GDM1 (cell line): ENCODE data around the gene HSD11B1L.

Experiments used
- DNase-seq: peaks from one replicate; lab custom pipeline; 2025; lab: John Stamatoyannopoulos, UW

HSD11B1L gene

DNA sequence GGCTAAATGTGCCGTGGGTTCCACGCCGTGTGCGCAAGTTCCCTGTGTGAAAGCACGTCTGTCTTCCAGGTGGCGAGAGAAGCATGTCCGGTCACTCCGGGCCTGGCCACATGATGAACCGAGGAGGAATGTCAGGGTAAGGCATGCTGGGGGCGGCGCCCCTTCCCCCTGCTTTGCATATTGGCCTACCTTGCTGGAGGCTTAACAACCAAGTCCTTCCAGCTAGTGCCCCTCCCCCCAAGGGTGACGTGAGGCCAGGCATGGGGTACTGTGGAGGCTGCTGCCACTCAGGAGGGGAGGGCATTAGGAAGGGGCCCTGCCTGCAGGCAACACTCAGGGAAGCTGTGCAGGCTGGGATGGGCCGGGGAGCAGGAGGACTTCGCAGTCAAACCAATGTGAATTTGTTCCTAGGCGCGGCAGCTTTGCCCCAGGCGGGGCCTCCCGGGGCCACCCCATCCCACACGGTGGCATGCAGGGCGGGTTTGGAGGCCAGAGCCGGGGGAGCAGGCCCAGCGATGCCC lies 13.0 kb upstream of the HSD11B1L start:
- DNase-seq: no peak

DNA sequence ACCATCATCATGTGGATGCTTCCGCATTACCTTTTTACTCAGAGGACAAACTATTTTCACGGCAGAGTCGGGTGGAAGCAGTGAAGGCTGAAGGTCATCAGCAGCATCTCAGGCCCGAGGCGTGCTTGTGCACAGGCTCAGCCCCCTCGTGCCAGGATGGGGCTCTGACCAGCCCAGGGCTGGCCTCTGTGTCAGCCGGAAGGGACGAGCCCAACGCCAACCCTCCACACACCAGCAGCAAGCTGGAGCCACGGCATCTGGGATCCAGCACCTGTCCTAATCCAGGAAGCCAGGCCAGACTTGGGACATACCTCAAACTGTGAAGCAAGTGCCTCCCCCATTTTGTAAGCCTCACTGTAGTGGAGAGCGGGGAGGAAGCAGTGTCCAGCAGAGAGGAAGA lies 11.6 kb upstream of the HSD11B1L start:
- no peak for DNase-seq

DNA sequence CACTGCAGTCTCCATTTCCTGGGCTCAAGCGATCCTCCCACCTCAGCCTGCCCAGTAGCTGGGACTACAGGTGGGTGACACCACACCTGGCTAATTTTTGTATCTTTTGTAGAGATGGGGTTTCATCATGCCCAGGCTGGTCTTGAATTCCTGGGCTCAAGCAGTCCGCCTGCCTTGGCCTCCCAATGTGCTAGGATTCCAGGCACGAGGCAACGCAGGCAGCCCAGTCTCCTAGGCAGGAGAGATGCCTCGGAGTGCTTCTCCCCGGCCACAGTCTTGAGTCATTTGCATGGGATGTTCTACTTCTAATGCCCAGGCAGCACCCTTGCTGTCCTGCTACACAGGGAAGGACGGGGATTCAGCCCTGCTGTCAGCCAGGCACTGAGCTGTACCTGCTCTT lies 9.2 kb upstream of the HSD11B1L start:
- no peak for DNase-seq

DNA sequence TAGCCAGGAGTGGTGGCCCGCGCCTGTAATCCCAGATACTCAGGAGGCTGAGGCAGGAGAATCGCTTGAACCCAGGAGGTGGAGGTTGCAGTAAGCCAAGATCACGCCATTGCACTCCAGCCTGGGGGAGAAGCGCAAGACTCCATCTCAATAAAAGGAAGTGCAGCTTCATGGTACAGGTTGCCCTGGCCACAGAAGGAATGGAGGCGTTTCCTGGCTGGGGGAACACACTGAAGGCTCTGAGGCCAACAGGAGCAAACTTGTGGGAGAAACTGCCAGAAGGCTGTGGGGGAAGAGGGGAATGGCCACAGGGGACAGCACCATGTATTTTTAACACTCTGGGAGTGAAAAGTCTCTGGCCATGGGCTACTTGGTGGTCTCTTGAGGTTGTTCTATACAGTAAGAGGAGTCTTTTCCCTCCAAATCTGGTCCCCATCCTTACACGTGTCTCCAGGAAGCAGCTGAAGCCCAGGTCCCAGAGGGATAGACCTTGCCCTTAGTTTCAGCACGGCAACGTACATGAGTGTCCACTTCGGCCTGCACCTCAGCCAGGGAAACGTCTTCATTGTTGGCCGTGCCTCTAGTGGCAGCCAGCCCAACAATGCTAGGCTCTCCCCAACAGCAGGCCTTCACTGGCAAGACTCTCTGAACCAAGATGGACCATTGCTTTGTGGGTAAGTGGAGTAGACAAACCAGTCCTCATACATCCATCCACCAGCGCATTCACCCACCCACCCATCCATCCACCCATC lies 7.9 kb upstream of the HSD11B1L start:
- DNase-seq: no peak

DNA sequence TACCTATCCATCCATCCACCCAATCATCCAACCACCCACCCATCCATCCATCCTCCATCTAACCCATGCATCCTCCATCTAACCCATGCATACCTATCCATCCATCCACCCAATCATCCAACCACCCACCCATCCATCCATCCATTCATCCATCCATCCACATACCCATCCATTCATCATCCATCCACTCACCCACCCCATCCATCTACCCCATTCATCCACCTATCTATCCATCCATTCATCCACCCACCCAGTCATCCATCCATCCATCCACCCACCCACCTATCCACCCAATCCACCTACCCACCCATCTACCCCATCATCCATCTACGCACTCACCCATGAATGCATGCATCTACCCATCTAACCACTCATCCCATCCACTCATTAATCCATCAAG lies 7.1 kb upstream of the HSD11B1L start:
- DNase-seq: no peak

DNA sequence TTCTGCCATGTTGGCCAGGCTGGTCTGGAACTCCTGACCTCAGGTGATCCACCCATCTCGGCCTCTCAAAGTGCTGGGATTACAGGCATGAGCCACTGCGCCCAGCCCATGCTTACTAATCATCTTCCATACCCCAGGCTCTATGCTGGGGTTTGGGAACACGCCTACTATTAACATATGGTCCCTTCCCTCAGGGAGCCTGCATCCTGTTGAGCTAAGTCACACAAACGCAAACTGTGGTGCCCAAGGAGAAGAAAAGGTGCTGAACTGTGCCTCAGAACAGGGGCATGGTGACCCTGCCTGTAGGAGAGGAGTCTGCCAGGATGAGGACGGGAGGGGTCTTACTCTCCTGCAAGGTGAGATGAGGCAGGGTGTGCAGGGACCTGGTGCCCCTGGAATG lies 6.1 kb upstream of the HSD11B1L start:
- DNase-seq: no peak

DNA sequence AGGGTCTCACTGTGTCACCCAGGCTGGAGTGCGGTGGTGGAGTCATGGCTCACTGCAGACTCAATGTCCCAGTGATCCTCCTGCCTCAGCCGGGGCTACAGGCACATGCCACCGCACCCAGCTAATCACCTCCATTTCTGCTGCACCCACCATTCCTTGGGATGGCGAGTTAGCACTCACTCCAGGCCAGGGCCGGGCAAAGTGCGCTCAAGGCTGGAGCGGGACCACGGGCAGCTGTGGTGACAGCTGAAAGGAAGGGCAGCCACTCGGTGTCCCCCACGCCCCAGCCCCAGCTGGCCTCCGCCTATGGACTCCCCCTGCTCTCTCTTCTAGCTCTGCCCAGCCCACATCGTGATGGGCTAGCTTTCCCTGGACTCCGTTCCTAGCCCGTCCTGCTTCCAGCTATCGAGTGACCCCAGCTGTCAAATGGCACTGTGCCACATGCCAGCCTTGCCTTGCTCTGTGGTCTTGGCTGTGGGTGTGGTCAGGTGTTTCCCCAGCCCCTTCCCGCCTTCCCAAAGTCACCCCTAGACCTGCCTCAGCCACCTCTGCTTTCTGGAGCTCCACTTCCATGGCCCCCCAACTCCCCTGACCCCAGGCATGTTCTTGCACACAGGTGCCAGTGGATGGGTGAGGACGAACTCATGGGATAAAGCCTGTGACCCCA lies 4.6 kb upstream of the HSD11B1L start:
- no peak for DNase-seq

DNA sequence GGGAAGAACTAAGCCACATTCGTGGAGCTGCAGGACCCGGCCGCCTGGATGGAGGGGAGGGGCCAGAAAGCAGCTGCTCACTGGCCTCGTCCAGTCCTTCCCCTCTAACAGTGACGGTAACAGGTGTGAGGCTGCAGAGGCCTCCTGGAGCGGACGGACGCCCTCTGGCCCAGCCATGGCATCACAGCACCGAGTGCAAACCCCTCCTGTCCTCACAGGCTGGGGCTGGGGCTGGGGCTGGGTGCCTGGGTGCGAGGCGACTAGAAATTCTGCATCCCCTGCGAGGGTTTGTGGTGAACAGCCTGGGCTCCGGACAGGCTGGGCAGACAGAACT lies 4.1 kb upstream of the HSD11B1L start:
- no peak for DNase-seq

DNA sequence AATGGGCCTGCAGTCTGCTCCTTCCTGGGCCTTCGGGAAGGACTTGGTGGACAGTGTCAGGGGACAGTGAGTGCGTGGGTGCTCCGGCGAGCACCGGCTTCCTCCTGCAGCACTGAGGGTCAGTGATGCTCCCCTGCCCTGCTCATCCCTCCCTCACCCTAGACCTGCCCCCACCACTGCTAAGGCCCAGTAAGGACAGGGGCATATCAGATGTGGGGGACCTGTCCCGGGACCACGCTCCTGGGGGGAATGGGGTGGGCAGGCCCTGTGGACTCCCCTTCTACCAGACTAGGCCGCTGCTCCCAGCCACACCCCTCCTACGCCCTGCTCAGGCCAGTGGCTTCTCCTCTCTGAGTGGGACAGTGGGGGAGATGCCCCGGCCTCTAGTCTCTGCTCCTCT lies 3.7 kb upstream of the HSD11B1L start:
- DNase-seq: no peak

DNA sequence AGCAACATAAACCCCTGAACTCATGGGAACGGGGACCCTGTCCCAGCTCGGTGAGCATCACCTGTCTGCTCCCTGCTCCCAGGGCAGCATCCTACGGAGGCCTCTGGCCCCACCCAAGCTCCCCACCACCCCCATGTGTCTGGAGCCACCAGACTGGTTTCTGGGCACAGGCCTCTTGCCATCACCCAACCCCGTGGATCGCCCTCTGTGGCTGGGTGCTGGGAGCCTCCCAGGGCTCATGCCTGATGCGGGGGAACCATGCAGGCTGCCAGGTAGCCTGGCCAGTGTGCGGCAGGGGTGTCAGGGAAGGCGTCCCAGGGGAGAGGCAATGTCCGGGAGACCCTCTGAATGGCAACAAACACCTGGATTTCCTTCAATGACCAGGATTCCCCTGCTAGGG lies 3.2 kb upstream of the HSD11B1L start:
- no peak for DNase-seq

DNA sequence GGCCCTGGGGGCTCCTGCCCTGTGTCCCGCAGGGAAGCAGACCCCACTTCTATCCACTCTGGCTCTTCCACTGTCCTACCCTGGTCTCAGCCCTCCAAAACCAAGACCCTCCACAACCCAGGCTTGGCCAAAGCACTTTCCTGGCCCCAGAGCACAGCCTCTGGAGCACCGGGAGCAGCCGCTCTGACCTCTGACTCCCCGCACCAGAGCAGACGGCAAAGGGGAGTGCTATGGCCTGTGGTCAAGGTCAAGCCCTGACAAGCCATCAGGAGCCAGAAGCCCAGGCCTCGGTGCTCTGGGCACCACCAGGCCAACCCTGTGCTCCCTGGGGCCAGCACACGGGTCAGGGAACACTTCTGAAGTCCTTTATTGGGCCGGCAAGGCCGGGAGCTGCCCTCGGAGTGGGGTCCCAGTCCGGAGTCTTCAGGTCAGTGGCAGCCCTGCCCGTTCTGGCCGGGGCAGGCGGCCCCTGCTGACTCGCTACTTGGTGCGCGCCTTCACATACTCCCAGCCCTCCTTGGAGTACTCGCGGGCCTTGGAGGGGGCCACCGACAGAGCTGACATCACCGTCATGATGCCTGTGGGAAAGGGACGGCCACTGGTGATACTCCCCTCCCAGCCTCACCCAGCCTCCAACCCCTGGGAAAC lies 2.6 kb upstream of the HSD11B1L start:
- DNase-seq: no peak

DNA sequence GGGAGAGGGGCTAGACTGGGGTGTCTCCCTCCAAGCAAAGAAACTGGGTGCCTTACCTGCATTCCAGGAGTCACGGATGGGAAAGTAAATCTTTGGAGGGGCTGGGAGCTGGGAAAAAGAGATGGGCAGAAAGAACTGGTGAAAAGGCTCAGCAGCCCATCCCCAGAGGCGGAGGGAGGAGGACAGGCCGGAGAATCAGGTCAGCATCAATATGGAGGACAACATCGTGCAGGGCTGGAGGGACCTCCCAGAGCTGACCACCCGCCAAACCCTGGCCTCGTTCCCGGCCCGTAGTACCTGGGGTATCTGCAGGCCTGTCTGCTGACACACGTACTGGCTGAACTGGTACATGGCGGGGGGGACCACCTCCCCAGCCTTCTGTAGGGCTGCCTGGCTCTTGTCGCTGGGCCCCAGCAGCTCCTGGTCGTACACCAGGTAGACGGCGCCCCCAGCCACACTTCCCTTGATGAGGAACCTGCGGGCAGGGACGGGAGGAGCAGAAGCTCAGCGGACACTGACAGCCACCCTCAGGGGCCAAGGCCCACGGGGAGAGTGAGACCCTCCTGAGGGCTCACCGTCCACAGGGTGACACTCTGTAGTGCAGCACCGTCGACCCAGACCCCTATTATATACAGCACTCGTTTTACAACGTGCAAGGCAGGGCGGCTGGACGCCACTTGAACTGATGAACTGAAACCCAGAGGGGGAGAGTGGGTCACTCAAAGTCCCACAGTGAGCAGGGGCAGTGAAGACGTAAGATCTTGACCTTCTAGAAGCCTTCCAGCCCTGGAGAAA lies 1.3 kb upstream of the HSD11B1L start:
- no peak for DNase-seq

DNA sequence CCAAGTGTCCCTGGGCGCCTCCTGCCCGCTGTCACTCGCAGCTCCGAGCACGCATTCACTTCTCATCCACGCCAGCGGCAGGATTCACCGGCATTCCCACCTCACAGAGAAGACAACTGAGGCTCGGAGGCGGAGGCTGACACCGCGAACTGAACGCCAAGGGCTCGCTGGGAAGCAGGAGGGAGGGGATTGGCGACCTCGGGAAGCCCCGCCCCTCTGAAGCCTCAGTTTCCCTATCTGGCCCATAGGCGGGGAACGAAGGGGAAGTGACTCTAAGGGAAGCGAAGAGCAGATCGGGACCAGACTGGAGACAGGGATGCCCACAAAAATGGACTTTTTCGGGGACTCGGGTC lies 767 bp upstream of the HSD11B1L start:
- no peak for DNase-seq

DNA sequence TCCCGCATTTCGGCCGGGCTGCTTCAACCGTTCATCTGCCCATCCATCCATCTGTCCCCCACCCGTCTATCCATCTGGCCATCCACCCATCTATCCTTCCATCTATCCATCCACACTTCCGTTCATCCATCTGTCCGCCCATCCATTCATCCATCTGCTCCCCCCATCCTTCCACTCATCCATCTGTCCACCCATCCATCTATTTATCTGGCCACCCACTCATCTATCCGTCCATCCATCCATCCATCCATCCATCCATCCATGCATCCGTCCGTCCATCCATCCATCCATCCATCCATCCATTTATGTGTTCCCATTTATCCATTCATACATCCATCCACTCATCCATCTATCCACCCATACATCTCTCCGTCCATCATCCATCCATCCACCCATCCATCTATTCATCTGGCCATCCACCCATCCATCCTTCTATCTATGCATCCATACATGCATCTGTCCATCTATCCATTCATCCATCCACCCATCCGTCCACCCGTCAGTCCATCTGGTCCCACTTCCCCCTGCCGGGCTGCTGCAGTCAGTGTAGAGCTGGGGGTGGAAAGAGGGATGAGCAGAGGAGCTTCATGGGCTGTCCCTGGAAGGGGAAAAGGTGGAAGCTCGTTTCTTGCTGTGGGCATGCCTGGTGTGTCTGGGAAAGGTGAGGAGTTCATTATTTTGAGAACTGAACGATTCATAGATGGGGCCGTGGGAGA lies 722 bp downstream of the HSD11B1L start:
- no peak for DNase-seq

DNA sequence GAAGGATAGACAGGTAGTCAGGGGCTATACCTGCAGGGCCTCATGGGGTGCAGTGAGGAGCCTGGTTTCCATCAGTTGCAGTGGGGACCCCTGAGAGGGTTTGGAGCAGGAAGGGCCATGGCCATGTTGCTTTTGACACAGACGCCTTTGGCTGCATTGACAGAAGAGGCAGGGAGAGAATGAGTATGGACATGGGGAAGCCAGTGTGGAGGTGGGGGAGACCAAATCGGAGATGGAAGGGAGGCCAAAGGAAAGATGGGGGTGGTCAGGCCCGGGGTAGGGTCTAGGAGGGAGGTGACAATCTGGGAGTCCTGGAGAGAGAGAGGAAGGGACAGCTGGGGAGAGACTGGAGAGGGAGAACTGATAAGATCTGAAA lies 1.3 kb downstream of the HSD11B1L start:
- no peak for DNase-seq

DNA sequence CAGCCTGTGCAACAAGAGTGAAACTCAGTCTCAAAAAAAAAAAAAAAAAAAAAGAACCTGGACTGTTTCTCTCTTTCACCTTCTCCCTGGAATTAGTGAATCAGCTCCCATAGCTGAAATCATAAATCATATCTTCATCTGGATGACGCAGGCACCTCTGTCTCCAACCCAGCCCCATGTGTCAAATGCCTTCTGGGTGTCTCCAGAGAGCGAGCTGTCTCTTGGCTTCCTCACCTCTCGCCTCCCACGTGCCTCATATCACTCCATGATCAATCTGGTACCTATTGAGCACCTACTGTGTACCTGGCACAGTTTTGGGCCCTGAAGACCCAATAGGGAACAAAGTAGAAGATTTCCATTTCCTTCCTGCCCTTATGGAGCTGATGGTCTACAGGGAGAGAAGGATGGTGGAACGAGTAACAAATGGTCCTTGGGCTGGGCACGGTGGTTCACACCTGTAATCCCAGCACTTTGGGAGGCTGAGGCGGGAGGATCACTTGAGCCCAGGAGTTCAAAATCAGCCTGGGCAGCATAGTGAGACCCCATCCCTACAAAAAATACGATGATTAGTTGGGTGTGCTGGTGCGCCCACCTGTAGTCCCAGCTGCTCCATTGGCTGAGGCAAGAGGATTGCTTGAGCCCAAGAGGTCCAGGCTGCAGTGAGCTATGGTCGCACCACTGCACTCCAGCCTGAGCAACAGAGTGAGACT lies 2.5 kb downstream of the HSD11B1L start:
- DNase-seq: no peak

DNA sequence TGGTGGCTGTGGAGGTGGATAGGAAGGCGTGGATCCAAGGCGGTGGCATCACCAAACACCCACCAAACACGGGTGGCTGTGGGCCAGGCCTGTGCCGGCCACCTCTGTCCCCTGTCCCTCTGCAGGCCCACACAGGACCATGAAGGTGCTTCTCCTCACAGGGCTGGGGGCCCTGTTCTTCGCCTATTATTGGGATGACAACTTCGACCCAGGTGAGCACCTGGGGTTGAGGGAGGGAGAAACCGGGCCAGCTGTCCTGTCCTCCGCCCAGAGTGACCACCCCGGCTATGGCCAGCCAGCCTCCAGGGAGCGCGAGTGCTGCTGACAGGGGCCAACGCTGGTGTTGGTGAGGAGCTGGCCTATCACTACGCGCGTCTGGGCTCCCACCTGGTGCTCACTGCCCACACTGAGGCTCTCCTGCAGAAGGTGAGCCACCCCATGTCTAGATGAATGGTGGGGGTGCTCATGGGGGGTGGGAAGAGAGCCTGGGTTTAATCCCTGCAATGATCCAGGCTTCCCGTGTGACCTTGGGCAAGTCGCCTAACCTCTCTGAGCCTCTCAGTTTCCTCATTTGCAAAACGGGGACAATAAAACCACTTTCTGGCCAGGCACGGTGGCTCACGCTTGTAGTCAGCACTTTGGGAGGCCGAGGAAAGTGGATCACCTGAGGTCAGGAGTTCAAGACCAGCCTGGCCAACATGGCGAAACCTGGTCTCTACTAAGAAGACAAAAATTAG lies 4.0 kb downstream of the HSD11B1L start:
- DNase-seq: no peak

DNA sequence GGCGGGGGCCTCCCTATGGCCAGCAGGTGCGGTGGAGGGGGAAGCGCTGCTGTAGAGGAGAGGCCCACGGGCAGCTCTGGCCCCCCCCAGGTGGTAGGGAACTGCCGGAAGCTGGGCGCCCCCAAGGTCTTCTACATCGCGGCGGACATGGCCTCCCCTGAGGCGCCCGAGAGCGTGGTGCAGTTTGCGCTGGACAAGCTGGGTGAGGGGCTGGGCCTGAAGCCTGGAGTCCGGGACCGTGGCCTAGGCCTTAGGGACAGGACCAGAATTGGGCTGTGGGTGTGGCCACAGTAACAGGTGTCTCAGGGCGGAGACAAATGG lies 5.5 kb downstream of the HSD11B1L start:
- DNase-seq: no peak

DNA sequence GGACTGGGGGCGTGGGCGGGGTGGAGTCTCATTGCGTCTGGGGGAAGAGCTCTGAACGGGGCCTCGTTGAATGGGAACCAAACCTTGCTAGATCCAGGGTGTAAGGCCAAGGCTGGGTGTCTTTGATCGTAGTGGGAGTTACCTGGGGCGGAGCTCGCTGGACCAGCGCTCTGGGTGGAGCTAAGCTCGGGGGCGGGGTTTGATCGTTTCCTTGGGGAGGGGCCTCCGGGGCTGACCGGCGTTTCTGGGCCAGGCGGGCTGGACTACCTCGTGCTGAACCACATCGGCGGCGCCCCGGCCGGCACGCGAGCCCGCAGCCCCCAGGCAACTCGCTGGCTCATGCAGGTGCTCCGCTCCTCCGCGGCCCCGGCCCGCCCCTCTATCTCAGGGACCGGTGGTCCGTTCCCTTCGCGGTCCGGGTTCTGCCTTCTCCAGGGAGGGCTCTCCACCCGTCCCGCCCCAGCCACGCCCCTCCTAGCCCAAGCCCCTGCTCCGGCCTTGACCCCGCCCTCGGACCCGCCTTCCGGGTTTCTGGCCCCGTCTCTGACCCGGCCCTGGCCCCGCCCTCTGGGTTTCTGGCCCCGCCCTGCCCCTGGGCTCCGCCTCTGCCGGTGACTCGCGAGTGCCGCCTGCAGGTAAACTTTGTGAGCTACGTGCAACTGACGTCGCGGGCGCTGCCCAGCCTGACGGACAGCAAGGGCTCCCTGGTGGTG lies 6.0 kb downstream of the HSD11B1L start:
- peak; percentile 93 for DNase-seq
